GM12873 (cell line): ENCODE data around the gene UNC80.

Source experiments
- TF ChIP-seq, protein P1 (sequence below): IDR thresholded peaks from 2 replicates; pipeline ENCODE4 v1.5.1; 2012; ENCODE audit warnings: low read depth, mild to moderate bottlenecking, moderate library complexity, low read length, control low read depth; ENCODE audit not compliant: insufficient read depth; ENCODE audit errors: missing control alignments

Gene UNC80

DNA sequence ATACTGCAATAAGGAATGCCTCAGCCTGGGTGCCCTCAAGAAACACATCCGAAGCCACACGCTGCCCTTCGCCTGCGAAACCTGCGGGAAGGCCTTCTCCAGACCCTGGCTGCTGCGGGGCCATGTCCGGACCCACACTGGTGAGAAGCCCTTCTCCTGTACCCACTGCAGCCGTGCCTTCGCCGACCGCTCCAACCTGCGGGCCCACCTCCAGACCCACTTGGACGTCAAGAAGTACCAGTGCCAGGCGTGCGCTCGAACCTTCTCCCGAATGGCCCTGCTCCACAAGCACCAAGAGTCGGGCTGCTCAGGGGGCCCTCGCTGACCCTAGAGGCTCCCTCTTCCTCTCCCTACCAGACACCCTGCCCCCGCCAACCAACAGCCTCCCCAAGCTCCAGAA, 37.6 kb downstream of the UNC80 start:
- TF ChIP-seq, protein P1, sequence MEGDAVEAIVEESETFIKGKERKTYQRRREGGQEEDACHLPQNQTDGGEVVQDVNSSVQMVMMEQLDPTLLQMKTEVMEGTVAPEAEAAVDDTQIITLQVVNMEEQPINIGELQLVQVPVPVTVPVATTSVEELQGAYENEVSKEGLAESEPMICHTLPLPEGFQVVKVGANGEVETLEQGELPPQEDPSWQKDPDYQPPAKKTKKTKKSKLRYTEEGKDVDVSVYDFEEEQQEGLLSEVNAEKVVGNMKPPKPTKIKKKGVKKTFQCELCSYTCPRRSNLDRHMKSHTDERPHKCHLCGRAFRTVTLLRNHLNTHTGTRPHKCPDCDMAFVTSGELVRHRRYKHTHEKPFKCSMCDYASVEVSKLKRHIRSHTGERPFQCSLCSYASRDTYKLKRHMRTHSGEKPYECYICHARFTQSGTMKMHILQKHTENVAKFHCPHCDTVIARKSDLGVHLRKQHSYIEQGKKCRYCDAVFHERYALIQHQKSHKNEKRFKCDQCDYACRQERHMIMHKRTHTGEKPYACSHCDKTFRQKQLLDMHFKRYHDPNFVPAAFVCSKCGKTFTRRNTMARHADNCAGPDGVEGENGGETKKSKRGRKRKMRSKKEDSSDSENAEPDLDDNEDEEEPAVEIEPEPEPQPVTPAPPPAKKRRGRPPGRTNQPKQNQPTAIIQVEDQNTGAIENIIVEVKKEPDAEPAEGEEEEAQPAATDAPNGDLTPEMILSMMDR = no peak

DNA sequence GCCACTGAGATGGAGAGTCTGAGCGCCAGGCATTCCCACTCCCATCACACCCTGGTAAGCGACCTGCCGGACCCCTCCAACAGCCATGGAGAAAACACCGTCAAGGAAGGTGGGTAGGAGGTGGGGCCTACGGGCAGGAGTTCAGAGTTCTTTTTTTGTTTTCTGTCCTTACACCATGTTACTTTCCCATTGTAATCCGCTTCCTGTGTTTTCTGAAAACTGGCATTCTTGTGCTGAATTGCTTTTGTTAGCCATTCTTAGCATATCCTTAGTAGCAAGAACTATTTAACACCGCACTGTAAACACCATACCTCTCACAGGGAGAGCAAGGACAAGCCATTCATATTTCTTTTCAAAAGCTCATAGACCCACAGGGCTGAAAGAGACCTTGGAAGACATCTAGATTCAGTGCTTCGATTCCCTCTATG, 46.2 kb downstream of the UNC80 start:
- TF ChIP-seq, protein P1 = no peak

DNA sequence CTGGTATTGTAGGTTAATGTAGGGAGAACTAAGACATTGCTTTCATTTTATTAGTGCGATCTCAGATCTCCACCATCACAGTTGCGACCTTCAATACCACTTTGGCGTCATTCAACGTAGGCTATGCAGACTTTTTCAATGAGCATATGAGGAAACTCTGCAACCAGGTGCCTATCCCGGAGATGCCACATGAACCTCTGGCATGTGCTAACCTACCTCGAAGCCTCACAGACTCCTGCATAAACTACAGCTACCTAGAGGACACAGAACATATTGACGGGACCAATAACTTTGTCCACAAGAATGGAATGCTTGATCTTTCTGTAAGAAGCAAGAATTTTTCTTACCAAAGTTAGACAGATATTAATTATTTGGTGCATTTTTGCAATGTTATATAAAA, 47.3 kb downstream of the UNC80 start:
- TF ChIP-seq, protein P1 = no peak

DNA sequence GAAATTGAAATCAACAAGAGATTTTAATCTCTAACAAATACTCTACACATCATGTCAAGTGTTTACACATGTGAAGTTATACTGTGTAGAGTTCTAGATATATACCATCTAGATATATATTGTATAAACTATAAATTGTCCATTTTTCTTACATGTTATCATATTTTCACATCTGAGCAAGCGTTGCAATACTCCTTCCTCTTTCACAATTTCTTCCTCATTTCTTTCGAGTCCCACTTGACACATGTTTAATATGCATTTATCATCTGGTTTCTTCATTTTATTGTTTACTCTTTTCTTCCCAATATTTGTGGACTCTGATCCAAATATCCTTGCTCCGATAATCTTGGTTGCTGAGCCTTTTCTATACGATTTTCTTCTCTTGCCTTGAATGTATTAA, 50.2 kb downstream of the UNC80 start:
- TF ChIP-seq, protein P1 = no peak

DNA sequence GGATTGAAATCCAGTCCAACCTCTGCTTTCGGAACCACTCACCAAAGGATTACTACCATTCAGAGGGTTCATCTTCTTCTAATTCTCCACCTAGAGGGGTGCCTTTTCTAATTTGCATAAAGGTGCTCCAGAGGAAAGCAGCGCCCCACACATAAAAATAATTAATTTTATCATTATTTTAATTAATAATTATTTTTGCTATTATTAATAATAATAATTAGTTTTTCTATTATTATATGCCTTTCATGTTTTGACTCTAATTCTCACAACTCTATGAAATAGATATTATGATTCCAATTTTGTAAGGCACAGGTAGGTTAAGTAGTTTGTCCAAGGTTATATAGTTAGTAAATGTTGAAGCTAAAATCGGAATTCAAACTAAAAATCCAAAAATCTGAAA, 51.9 kb downstream of the UNC80 start:
- TF ChIP-seq, protein P1 = no peak

DNA sequence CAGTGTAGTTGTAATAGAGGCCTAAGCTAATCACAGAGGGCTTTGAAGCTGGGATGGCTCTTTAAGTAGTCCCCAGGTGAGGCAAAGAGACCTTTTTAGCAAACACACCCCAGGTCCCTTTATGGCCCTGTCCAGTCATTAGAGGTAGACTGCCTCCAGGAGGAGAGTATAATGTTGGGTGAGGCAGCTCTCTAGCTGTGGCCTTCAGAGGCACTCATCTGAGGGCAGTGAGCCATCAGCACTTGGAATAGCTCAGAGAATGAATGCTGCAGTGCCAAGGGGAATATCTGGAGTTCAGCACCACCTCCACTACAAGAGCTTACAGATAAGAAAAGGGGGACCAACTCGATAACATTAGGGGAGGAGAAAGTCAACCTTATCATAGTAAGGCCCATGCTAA, 52.8 kb downstream of the UNC80 start:
- TF ChIP-seq, protein P1 = no peak

DNA sequence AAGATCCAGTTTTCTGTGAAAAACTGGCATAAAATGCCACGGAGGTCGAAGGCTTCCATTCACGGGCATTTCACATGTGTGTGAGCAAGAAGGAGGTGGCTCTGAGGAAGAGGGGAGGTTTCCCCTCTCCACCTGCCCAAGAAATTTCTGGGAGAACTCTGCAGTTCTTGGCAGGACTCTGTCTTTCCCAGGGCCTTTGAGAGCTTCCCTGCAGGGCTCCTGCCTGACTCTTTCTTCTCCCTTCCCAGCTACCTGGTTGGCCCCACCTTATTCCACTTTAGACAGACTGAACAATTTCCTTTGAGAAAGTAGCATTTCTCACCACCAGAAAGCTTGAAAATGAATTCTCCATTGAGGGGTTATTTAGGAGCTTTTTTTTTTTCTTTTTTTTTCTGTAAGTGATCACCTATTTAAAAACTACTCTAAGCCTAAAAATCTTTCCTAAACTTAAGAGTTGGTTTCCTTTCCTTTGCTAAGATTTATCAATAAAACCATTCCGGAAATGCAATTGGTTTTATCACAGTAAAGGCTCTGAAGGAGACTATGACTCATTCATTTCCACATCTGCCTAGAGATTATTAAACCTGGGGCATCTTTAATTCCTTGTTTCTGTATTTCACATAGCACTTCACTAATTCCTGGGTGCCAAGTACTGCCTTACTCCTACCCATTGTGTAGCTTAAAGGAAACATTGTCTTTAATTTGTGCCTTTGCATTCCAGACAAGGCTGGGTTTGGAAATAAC, 59.3 kb downstream of the UNC80 start:
- TF ChIP-seq, protein P1 = no peak
